ENCODE results near the gene PTPN6.

The PTPN6 gene

DNA sequence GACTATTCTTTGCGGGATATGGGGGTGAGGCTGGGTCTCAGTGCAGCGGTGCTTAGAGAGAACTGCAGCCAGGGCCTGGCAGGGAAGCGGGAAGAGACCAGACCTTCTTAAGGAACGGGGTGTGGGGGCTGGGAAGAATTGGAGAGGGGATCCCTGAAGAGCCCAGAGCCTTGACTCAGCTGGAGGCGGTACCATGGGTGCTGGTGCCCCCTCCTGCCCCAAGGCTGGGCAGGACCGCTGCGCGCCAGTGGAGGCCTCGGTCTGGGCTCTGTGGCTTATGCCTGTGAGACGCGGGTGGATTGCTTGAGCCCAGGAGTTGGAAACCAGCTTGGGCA is 8.9 kb upstream of the PTPN6 start:
- DNase-seq = no peak

- peak; percentile 85 for DNase-seq
These were observed 7.8 kb upstream of the PTPN6 start for GRCh38 chr12:6943389-6943721.

DNA sequence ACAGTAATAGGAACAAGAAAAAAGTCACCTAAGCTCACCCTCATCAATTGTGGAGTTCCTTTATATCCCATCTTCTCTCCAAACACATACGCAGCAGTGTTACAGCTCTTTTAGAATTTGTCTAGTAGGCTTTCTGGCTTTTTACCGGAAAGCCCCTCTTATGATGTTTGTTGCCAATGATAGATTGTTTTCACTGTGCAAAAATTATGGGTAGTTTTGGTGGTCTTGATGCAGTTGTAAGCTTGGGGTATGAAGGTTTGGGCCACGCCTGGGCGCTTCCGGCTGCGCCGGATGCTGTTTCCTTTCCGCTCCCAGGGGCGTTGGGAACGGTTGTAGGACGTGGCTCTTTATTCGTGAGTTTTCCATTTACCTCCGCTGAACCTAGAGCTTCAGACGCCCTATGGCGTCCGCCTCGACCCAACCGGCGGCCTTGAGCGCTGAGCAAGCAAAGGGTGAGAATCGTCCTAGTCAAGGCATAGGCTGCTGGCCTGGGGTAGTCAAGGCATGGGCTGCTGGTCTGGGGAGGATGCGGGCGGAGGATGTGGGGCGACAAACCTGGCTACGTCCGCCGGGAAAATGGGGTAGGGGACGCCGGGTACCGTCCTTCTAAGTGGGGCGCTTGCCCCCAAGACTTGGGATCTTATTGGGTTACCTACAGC is 7.3 kb upstream of the PTPN6 start, which contains the start of the genes C12orf57 and RNU7-1:
C12orf57 (plus strand) TSS at position 301 of the 659 bp plus-strand sequence; CDS start at position 401, 100 bp downstream.
RNU7-1 (plus strand) TSS at position 95 of the 659 bp plus-strand sequence.
- peak; percentile 87 for DNase-seq

DNA sequence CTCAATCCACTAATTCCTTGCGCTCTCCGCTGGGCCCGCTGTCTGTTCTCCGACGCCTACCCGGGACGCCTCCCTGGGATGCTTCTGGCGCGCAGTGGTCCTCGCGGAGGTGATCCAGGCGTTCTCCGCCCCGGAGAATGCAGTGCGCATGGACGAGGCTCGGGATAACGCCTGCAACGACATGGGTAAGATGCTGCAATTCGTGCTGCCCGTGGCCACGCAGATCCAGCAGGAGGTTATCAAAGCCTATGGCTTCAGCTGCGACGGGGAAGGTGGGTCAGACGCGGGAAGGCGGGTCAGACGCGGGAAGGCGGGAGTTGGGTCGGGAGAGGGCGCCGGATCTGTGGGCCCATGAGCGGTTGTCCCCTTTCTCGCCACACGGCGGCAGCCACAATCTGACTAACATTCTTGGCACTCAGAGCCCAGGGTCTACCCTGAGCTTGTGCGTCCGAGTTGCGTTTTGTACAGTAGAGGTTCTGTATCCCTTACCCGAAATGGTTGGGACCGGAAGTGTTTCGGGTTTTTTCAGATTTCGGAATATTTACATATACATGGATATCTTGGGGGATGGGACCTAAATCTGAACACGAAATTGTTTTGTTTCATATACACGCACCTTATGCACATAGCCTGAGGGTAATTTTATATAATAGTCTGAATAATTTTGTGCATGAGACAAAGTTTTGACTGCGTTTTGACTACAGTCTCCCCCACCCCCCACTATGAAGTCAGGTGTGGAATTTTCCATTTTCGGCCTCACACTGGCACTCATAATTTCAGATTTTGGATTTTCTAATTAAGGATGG is 6.6 kb upstream of the PTPN6 start:
- DNase-seq = peak; percentile 90

DNA sequence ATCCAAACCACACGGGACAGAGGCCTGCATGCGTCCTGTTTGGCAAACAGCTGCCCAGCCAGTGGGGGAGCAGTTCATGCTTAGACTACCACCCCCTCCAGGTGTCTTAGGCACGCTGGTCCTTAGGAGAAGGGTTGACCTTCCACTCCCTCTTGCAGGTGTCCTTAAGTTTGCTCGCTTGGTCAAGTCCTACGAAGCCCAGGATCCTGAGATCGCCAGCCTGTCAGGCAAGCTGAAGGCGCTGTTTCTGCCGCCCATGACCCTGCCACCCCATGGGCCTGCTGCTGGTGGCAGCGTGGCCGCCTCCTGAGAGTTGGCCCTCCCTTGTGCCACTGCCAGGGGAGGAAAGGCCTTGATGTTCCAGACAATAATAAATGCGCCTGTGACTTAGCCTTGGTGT is 5.5 kb upstream of the PTPN6 start:
- DNase-seq = no peak

DNA sequence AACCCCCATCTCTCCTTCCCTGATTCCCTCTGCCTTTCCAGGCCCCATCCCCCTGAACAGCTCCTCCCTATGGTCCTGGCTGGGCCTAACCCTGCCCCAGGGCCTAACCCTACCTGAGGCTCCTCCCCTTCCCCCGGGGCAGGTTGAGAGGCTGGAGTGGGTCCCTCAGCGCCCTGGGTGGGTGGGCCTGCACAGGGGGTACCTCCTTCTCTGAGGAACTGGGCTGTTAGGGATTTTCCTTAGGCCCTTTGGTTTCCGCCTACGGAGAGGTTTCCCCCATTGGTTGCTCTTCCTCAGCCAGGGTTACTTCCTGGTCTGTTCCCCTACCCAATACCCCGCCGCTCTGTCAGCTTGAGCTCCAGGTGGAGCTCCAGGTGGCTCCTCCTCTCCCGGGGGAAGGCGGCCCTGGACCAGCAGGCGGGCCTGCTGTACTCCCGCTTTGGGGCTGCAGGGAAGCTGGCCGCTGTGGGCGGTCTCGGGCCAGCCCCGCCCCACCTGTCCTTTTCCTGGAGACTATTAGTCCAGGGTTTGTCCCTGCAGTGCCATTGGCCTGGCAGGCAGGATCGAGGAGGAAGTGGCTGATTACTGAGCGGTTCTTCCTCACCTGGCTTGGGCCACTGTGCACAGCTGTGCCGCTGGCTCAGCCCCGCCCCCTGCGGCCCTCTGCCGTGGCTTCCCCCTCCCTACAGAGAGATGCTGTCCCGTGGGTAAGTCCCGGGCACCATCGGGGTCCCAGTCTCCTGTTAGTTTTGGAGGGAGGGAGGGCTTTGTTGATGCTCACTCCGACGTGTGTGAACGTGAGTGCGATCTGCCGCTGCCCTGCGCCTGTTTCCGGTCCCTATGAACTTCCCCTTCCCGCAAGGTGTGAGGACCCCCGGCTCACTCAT is 4.9 kb upstream of the PTPN6 start:
- peak; percentile 56 for DNase-seq

- no peak for DNase-seq
These were observed 4.2 kb upstream of the PTPN6 start for GRCh38 chr12:6946920-6947374.

DNA sequence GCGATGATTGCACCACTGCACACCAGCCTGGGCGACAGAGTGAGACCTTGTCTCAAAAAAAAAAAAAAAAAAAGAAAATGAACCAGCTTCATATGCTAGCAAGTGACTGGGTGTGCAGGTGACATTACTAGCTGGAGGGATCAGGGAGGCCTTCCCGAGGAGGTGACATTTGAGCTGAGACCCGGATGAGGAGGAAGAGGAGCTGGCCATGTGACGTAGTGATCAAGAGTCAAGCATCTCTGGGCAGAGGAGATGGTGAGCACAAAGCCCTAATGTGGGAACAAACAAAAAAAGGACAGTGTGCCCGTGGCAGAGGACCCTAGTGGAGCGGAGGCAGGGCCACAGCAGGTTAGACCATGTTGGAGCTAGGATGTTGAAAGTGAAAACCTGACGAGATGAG is 3.5 kb upstream of the PTPN6 start:
- DNase-seq = no peak

DNA sequence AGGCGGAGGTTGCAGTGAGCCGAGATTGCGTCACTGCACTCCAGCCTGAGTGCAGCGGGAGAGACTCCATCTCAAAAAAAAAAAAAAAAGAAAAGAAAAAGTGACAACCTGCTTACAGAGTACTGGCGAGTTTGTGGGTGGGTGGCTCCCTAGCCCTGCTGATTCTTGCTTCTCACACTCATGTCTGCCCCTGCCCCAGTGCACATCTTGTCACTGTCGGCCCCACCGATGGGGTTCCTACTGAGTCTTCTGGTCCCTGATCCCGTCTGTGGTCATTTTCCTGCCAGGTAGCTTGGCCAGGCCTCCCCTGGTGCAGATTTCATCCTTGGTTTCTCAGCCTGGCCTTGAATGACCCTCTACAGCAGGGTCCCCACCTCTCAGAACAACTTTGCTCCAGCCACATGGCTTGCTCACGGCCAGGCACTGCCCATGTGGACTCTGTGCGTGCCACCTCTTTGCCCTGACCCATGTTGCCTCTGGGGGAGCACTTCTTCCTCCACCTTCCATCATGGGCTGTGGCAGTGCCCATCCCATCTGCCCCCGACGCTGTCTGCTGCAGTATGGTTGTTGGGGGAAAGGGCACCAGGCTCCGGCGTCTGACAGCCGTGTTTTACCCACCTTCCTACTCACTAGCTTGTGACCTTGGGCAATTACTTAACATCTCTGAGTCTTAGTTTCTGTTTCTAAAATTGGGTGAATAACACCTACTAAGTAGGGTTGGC is 2.1 kb upstream of the PTPN6 start:
- no peak for DNase-seq

DNA sequence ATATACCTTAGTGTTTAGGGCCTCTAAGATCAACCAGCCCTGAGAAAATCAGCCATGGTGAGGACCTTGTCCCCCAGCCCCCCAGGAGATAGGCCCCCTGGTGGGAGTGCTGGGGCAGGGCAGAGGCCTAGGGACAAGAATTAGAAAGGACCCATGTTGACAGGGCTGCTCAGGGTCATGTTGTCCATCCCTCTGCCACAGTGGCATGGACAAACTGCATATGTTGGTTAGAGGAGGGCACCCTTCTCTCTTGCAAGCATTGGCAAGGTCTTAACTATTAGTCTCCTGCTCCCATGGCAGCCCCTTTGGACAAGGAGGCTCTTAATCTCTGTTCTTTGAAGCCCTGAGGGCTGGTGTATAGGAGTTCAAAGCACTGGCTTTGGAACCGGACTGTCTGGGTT is 755 bp upstream of the PTPN6 start:
- DNase-seq = no peak

DNA sequence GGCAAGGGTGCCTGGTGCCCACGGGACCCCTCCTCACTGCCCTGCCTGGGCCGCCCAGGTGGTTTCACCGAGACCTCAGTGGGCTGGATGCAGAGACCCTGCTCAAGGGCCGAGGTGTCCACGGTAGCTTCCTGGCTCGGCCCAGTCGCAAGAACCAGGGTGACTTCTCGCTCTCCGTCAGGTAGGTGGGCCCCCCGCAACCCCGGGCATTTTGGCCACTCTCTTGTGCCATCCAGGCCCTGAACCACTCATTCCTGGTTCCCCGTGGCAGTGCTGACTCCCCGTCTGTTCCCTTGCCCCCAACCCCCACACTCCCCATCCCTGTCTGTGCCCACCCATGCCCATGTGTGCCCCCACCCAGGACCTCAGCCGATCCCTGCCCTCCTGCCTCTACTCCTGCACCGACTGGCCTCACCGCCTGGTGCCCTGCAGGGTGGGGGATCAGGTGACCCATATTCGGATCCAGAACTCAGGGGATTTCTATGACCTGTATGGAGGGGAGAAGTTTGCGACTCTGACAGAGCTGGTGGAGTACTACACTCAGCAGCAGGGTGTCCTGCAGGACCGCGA is 480 bp downstream of the PTPN6 start:
- no peak for DNase-seq

GRCh38 chr12:6952121-6952862 is 1.1 kb downstream of the PTPN6 start:
- DNase-seq = no peak

GRCh38 chr12:6952863-6953441 is 1.8 kb downstream of the PTPN6 start:
- no peak for DNase-seq

GRCh38 chr12:6953442-6954315 is 2.5 kb downstream of the PTPN6 start:
- DNase-seq = peak; percentile 85

GRCh38 chr12:6954316-6955107 is 3.4 kb downstream of the PTPN6 start:
- DNase-seq = no peak

DNA sequence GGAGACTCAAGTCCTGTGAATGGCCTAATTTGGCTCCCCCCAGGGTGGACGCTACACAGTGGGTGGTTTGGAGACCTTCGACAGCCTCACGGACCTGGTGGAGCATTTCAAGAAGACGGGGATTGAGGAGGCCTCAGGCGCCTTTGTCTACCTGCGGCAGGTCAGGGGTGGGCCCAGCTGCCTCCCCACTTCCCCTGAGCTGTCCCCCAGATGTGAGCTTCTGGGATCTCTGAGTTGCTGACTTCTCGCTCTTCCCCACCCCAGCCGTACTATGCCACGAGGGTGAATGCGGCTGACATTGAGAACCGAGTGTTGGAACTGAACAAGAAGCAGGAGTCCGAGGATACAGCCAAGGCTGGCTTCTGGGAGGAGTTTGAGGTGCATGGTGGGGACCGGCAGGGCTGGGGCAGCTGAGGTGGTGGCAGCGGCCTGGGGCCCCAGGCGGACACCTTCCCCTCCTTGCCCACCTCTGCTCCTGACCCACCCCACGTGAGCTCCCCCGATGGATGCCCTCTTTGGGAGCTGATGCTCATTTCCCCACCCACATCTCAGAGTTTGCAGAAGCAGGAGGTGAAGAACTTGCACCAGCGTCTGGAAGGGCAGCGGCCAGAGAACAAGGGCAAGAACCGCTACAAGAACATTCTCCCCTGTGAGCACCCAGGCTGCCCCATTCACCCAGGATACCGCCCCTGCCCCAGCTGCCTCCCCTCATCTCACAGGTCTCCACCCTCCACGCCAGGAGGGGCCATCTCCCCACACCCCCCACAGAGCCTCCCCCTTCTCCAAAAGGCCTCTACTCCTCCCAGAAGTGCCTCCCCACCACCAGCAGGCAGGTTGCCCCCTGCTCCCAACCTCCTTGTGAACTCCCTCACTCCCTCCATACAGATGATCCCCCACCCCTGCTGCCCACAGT is 4.2 kb downstream of the PTPN6 start:
- DNase-seq = no peak

- no peak for DNase-seq
These were observed 5.0 kb downstream of the PTPN6 start for GRCh38 chr12:6956021-6956727.
